Measurements from ENCODE around the gene EBF4. TPM values are rescaled to one million over a fixed set of nuclear protein-coding genes. Genes with fewer than 3 reads are reported as not detected.

Gene EBF4
- total and polyA plus RNA-seq, 12 donors, result 2.0 to 8.0 (median 3.7) TPM

DNA sequence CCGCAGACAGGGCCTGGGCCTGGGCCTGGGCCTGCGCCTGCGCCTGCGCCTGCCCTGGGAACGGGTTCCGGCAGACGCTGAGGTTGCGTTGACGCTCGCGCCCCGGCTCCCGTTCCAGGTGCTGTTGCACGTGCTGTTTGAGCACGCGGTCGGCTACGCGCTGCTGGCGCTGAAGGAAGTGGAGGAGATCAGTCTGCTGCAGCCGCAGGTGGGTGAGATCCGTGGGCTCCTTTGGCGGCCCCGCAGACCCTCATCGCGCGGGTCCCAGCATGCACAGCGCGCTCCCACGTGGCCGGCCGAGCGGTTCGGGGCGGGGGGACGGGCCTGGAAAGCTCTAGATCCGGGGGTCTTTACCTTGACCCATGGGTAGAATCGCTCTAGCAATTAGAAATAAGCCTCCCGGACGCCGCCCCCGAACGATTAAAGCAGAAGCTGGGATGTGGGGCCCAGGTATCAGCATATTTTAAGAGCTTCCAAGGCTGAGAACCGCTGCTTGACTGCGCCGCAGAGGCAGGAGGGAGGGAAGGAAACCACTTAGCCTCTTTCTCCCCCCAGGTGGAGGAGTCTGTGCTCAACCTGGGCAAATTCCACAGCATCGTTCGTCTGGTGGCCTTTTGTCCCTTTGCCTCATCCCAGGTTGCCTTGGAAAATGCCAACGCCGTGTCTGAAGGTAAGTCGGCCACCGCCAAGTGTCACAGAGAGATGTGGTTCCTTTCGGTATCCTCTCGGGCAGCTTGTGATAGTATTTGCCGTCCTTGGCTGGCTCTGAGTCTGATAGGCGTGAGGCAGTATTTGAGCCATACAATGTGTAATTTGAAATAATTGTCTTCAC lies 39.6 kb upstream of the EBF4 start:
- Histone ChIP-seq H3K9me3 (no peaks in the 10 kb centered on the region), H3K4me1 (peaks cover 3 to 31% (median 25%) of the 10 kb centered on the region in 9 donors), H3K36me3 (peaks cover 9 to 45% (median 39%) of the 10 kb centered on the region in 9 donors), H3K27me3 (no peaks in the 10 kb centered on the region), H3K27ac (peak overlapping the region; percentile 67 to 97 (median 94)), H3K4me3 (peak overlapping the region; percentile 69 to 98 (median 93))
- intact Hi-C loops (cut with DNase I), result loop anchor here in 3 of 10 donors (1.0 to 5.0 kb wide), 3 partner anchors 11 to 189 kb away; partner anchors contain the start of genes IDH3B (in 1 of the 3), PCED1A (in 1 of the 3) and VPS16 (in 1 of the 3)
- DNase-seq (peak in 1 of 2 donors; percentile 51), ATAC-seq (peak; percentile 60 to 83 (median 66))
- no peak for TF ChIP-seq CTCF (IDR thresholded peaks at IDR 0.05)
- WGBS, 2 donors, result 1% methylated on average over 56 of the region's 56 CpGs

DNA sequence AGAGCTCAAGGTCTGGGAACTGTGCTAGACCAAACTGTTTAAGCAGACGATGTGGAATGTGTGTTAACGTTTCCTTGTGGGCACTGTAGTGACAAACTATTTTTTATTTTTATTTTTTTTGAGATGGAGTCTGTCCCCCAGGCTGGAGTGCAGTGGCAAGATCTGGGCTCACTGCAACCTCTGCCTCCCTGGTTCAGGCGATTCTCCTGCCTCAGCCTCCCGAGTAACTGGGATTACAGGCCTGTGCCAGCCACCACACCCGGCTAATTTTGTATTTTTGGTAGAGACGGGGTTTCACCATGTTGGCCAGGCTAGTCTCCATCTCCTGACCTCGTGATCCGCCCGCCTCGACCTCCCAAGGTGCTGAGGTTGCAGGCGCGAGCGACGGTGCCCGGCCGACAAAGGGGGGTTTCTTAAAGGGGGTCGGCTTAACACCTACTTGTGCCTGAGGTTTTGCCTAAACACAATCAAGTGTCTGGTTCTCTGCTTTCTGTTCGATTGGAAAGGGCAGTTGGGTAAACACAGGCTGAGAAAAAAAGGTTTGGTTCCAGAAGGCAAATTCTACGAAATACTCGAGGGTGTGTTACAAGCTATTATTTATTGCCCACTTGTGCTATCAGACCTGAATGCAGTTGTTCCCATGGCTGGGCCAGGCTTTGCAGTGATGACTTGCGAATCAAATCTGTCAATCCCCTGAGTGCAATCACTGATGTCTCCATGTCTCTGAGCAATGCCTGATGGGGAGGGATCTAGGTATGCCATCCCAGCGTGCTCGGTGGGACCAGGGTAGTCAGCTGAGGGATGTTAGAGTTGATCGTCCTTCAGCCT lies 38.8 kb upstream of the EBF4 start:
- Histone ChIP-seq H3K27me3 (no peaks in the 10 kb centered on the region), H3K4me3 (peak overlapping the region; percentile 69 to 98 (median 93)), H3K36me3 (peaks cover 9 to 53% (median 47%) of the 10 kb centered on the region in 9 donors), H3K4me1 (peaks cover 3 to 31% (median 25%) of the 10 kb centered on the region in 9 donors), H3K9me3 (no peaks in the 10 kb centered on the region), H3K27ac (peak overlapping the region in 5 of 10 donors; percentile 90 to 97 (median 94))
- 40 to 44% methylated on average over 24 of the region's 24 CpGs for WGBS, 2 donors
- TF ChIP-seq CTCF (IDR thresholded peaks at IDR 0.05), result no peak
- intact Hi-C loops (cut with DNase I), result loop anchor here in 2 of 10 donors (5.0 kb wide), 2 partner anchors 126 to 189 kb away; partner anchors contain the start of genes PCED1A (in 1 of the 2) and VPS16 (in 1 of the 2)
- DNase-seq, result no peak
- ATAC-seq, result no peak

DNA sequence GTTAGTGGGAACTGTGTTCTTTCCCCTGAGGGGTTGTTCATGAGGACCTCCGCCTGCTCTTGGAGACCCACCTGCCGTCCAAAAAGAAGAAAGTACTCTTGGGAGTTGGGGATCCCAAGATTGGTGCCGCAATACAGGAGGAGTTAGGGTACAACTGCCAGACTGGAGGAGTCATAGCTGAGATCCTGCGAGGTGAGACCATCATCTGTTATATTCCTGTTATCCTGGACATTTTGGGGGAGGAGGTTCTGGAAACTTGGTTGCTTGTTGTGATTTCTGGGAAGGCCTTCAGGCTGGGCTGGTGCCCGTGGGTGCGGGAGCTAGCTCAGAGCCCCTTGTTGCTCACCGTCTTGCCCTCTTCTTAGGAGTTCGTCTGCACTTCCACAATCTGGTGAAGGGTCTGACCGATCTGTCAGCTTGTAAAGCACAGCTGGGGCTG lies 38.2 kb upstream of the EBF4 start:
- Histone ChIP-seq H3K36me3 (peaks cover 9 to 59% (median 54%) of the 10 kb centered on the region in 9 donors), H3K4me3 (peak overlapping the region in 1 of 10 donors; percentile 75), H3K4me1 (peaks cover 3 to 31% (median 25%) of the 10 kb centered on the region in 9 donors), H3K27ac (peak overlapping the region in 1 of 10 donors; percentile 93), H3K9me3 (no peaks in the 10 kb centered on the region), H3K27me3 (no peaks in the 10 kb centered on the region)
- TF ChIP-seq CTCF (IDR thresholded peaks at IDR 0.05), result no peak
- DNase-seq (no peak), ATAC-seq (no peak)
- WGBS, 2 donors, result 84 to 87% methylated on average over 9 of the region's 9 CpGs
- intact Hi-C loops (cut with DNase I), result loop anchor here in 2 of 10 donors (5.0 kb wide), 2 partner anchors 127 to 188 kb away; partner anchors contain the start of genes PCED1A (in 1 of the 2) and VPS16 (in 1 of the 2)

- 90 to 91% methylated on average over 3 of the region's 3 CpGs for WGBS, 2 donors
- Histone ChIP-seq H3K9me3 (no peaks in the 10 kb centered on the region), H3K4me1 (peaks cover 3 to 31% (median 25%) of the 10 kb centered on the region in 9 donors), H3K4me3 (no peak overlapping the region), H3K27me3 (no peaks in the 10 kb centered on the region), H3K36me3 (peaks cover 9 to 64% (median 57%) of the 10 kb centered on the region in 9 donors), H3K27ac (no peak overlapping the region)
- DNase-seq, result no peak
- intact Hi-C loops (cut with DNase I), result loop anchor here in 2 of 10 donors (5.0 kb wide), 2 partner anchors 128 to 187 kb away; partner anchors contain the start of genes PCED1A (in 1 of the 2) and VPS16 (in 1 of the 2)
- ATAC-seq, result no peak
- TF ChIP-seq CTCF (IDR thresholded peaks at IDR 0.05), result no peak
Observed at GRCh38 chr20:2654831-2655230, 37.7 kb upstream of the EBF4 start.

Data from heart right ventricle (tissue), 16 donors.